ENCODE data around the gene SDHAF3. TPM values are rescaled to one million over a fixed set of nuclear protein-coding genes. Genes with fewer than 3 reads are reported as not detected.

SDHAF3 gene
- total RNA-seq, 2 donors from 2014 or later = 22.3 to 30.7 TPM

GRCh38 chr7:97081521-97082300 is 35.8 kb upstream of the SDHAF3 start:
- WGBS, 2 donors = 42 to 54% methylated on average over 3 of the region's 3 CpGs
- H3K27me3 ChIP-seq = no peaks in the 10 kb centered on the region

GRCh38 chr7:97088364-97088763 is 29.1 kb upstream of the SDHAF3 start:
- no peaks in the 10 kb centered on the region for H3K9me3 ChIP-seq
- no peaks in the 10 kb centered on the region for H3K36me3 ChIP-seq (replicated peaks in 1 of 2; ENCODE audit: insufficient read depth in 1 of 2, low read depth in 2 of 2)
- DNase-seq (no peak), ATAC-seq (no peak)
- 40 to 44% methylated on average over 3 of the region's 3 CpGs for WGBS, 2 donors
- TF ChIP-seq, protein P1, sequence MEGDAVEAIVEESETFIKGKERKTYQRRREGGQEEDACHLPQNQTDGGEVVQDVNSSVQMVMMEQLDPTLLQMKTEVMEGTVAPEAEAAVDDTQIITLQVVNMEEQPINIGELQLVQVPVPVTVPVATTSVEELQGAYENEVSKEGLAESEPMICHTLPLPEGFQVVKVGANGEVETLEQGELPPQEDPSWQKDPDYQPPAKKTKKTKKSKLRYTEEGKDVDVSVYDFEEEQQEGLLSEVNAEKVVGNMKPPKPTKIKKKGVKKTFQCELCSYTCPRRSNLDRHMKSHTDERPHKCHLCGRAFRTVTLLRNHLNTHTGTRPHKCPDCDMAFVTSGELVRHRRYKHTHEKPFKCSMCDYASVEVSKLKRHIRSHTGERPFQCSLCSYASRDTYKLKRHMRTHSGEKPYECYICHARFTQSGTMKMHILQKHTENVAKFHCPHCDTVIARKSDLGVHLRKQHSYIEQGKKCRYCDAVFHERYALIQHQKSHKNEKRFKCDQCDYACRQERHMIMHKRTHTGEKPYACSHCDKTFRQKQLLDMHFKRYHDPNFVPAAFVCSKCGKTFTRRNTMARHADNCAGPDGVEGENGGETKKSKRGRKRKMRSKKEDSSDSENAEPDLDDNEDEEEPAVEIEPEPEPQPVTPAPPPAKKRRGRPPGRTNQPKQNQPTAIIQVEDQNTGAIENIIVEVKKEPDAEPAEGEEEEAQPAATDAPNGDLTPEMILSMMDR (IDR thresholded peaks at IDR 0.05) = no peak
- no peak for TF ChIP-seq POLR2A (IDR thresholded peaks at IDR 0.05)
- H3K27ac ChIP-seq = no peak overlapping the region
- no peaks in the 10 kb centered on the region for H3K4me1 ChIP-seq
- no peaks in the 10 kb centered on the region for H3K27me3 ChIP-seq
- intact Hi-C loops (cut with DNase I) = no loop called here
- H3K4me3 ChIP-seq = no peak overlapping the region

More at GRCh38 chr7:97081521-97082300, 35.8 kb upstream of the SDHAF3 start:
- ATAC-seq (no peak), DNase-seq (no peak)
- no peaks in the 10 kb centered on the region for H3K4me1 ChIP-seq
- H3K36me3 ChIP-seq (replicated peaks in 1 of 2; ENCODE audit: insufficient read depth in 1 of 2, low read depth in 2 of 2) = no peaks in the 10 kb centered on the region
- no peak overlapping the region for H3K4me3 ChIP-seq
- intact Hi-C loops (cut with DNase I) = no loop called here
- no peaks in the 10 kb centered on the region for H3K9me3 ChIP-seq
- TF ChIP-seq, protein P1 (IDR thresholded peaks at IDR 0.05) = no peak
- no peak for TF ChIP-seq POLR2A (IDR thresholded peaks at IDR 0.05)
- H3K27ac ChIP-seq = no peak overlapping the region

GRCh38 chr7:97089771-97090170 is 27.7 kb upstream of the SDHAF3 start:
- intact Hi-C loops (cut with DNase I) = no loop called here
- Histone ChIP-seq H3K27ac (no peak overlapping the region), H3K36me3 (replicated peaks in 1 of 2; ENCODE audit: insufficient read depth in 1 of 2, low read depth in 2 of 2) (no peaks in the 10 kb centered on the region), H3K4me1 (no peaks in the 10 kb centered on the region), H3K4me3 (no peak overlapping the region), H3K27me3 (no peaks in the 10 kb centered on the region), H3K9me3 (no peaks in the 10 kb centered on the region)
- WGBS, 2 donors = 75 to 83% methylated on average over 6 of the region's 6 CpGs
- no peak for TF ChIP-seq POLR2A (IDR thresholded peaks at IDR 0.05)
- TF ChIP-seq, protein P1 (IDR thresholded peaks at IDR 0.05) = no peak
- DNase-seq (no peak), ATAC-seq (no peak)

- WGBS, 2 donors = 63 to 67% methylated on average over 1 of the region's 1 CpG
- Histone ChIP-seq H3K4me3 (no peak overlapping the region), H3K9me3 (no peaks in the 10 kb centered on the region), H3K36me3 (replicated peaks in 1 of 2; ENCODE audit: insufficient read depth in 1 of 2, low read depth in 2 of 2) (no peaks in the 10 kb centered on the region), H3K27ac (no peak overlapping the region), H3K27me3 (no peaks in the 10 kb centered on the region), H3K4me1 (no peaks in the 10 kb centered on the region)
- ATAC-seq = no peak
- TF ChIP-seq POLR2A (IDR thresholded peaks at IDR 0.05) = no peak
- TF ChIP-seq, protein P1 (IDR thresholded peaks at IDR 0.05) = no peak
- no peak for DNase-seq
- intact Hi-C loops (cut with DNase I) = no loop called here
Observed at GRCh38 chr7:97090761-97091353, 26.6 kb upstream of the SDHAF3 start.
